ELR (cell line): ENCODE measurements around the gene RAB11FIP4.

Experiments used
- DNase-seq: peaks from one replicate; pipeline ENCODE4 v3.0.0-alpha.2; 2015; ENCODE audit warnings: low read depth

Gene RAB11FIP4

GRCh38 chr17:31487648-31488263 is 96.3 kb downstream of the RAB11FIP4 start:
- peak; percentile 30 for DNase-seq

GRCh38 chr17:31488264-31488981 is 96.9 kb downstream of the RAB11FIP4 start:
- no peak for DNase-seq

- no peak for DNase-seq
Measured at GRCh38 chr17:31488982-31489294, 97.5 kb downstream of the RAB11FIP4 start.

GRCh38 chr17:31489295-31490018 is 98.0 kb downstream of the RAB11FIP4 start:
- no peak for DNase-seq

GRCh38 chr17:31490019-31490650 is 98.7 kb downstream of the RAB11FIP4 start:
- no peak for DNase-seq

GRCh38 chr17:31490671-31491375 is 99.3 kb downstream of the RAB11FIP4 start:
- no peak for DNase-seq

GRCh38 chr17:31491376-31492131 is 100.1 kb downstream of the RAB11FIP4 start:
- no peak for DNase-seq

- no peak for DNase-seq
Measured at GRCh38 chr17:31492206-31492605, 100.7 kb downstream of the RAB11FIP4 start.

- no peak for DNase-seq
Measured at GRCh38 chr17:31492880-31493655, 101.6 kb downstream of the RAB11FIP4 start.

- no peak for DNase-seq
Measured at GRCh38 chr17:31493656-31494155, 102.2 kb downstream of the RAB11FIP4 start.

- no peak for DNase-seq
Measured at GRCh38 chr17:31494259-31495021, 103.0 kb downstream of the RAB11FIP4 start.

- no peak for DNase-seq
Measured at GRCh38 chr17:31495022-31495885, 103.8 kb downstream of the RAB11FIP4 start.

- no peak for DNase-seq
Measured at GRCh38 chr17:31496097-31496496, 104.6 kb downstream of the RAB11FIP4 start.

GRCh38 chr17:31496601-31497000 is 105.1 kb downstream of the RAB11FIP4 start:
- no peak for DNase-seq

- DNase-seq = no peak
Measured at GRCh38 chr17:31497431-31497830, 106.0 kb downstream of the RAB11FIP4 start.

GRCh38 chr17:31497994-31498826 is 106.7 kb downstream of the RAB11FIP4 start:
- no peak for DNase-seq

- DNase-seq = no peak
Measured at GRCh38 chr17:31499771-31500554, 108.5 kb downstream of the RAB11FIP4 start.
